Activated naive CD4-positive, alpha-beta T cell treated with anti-CD3 and anti-CD28 coated beads for 36 hours (primary cell): ENCODE results near the gene PABPN1. TPM values are rescaled to one million over a fixed set of nuclear protein-coding genes. Genes with fewer than 3 reads are reported as not detected.

Experiments
- CTCF ChIA-PET: fragments of 350-600 bp; sonication (Branson Sonifier 250); formaldehyde crosslinking; loops from one replicate; lab custom pipeline; 2021; ENCODE audit warnings: antibody characterized with exemption; lab: Charles Lee
- DNase-seq: peaks from one replicate; pipeline ENCODE4 v3.0.0-alpha.2; 2020
- H3K27ac Mint-ChIP-seq: one replicate; pipeline ENCODE4 v1.8.0; 2021; ENCODE audit warnings: mild to moderate bottlenecking, mixed read lengths
- H3K27me3 Mint-ChIP-seq: one replicate; pipeline ENCODE4 v1.8.0; 2021; ENCODE audit warnings: low read depth, mixed read lengths
- H3K36me3 Mint-ChIP-seq: one replicate; pipeline ENCODE4 v1.8.0; 2021; ENCODE audit warnings: low read depth, mixed read lengths
- H3K4me1 Mint-ChIP-seq: one replicate; pipeline ENCODE4 v1.8.0; 2021; ENCODE audit warnings: low read depth, mixed read lengths
- H3K4me3 Mint-ChIP-seq: one replicate; pipeline ENCODE4 v1.8.0; 2021; ENCODE audit warnings: mild to moderate bottlenecking, moderate library complexity, mixed read lengths
- H3K9me3 Mint-ChIP-seq: one replicate; pipeline ENCODE4 v1.8.0; 2021; ENCODE audit warnings: mixed read lengths
- intact Hi-C: fragments of 100-400 bp; cut with micrococcal nuclease; formaldehyde crosslinking; loops from one replicate; pipeline ENCODE4 v1.15.1; 2023
- total RNA-seq, 2 experiments: library from RNA; stranded (reverse); gene quantifications; one replicate each; pipeline ENCODE4 v1.2.3, GENCODE V29; 2021

The PABPN1 gene
- total RNA-seq, 2 experiments from 2014 or later, result 194 to 204 TPM

GRCh38 chr14:23365036-23365731 lies 43.9 kb downstream of the PABPN1 start, which contains the start of gene EFS:
EFS (minus strand) TSS chr14:23365172; CDS start chr14:23365025, 147 bp downstream.
- Mint-ChIP-seq H3K4me1 (peaks cover 6% of the 10 kb centered on the region), H3K27ac (no peak within 1 kb of the TSS), H3K36me3 (no peaks in the 10 kb centered on the region), H3K4me3 (no peak within 1 kb of the TSS), H3K27me3 (peaks cover 26% of the 10 kb centered on the region), H3K9me3 (no peaks in the 10 kb centered on the region)
- CTCF ChIA-PET, result interaction anchor here (0.6 to 1.1 kb wide), 3 partner anchors 17 to 94 kb away, joined by 3 read pairs; no protein-coding TSS in a partner anchor
- DNase-seq, result no peak
- intact Hi-C loops, result no loop called here

GRCh38 chr14:23365732-23366425 lies 44.6 kb downstream of the PABPN1 start:
- intact Hi-C loops, result no loop called here
- no peaks in the 10 kb centered on the region for H3K9me3 Mint-ChIP-seq
- H3K27ac Mint-ChIP-seq, result no peak overlapping the region

GRCh38 chr14:23366426-23366921 lies 45.2 kb downstream of the PABPN1 start:
- Mint-ChIP-seq H3K36me3 (no peaks in the 10 kb centered on the region), H3K27me3 (peaks cover 26% of the 10 kb centered on the region), H3K4me3 (no peak overlapping the region), H3K9me3 (no peaks in the 10 kb centered on the region), H3K4me1 (peaks cover 6% of the 10 kb centered on the region), H3K27ac (no peak overlapping the region)
- CTCF ChIA-PET, result interaction anchor here (1.1 kb wide), 1 partner anchor 19 kb away, joined by 3 read pairs; no protein-coding TSS in a partner anchor
- DNase-seq, result no peak
- intact Hi-C loops, result no loop called here

More at GRCh38 chr14:23365732-23366425, 44.6 kb downstream of the PABPN1 start:
- CTCF ChIA-PET, result interaction anchor here (0.6 to 1.1 kb wide), 3 partner anchors 18 to 94 kb away, joined by 3 read pairs; no protein-coding TSS in a partner anchor
- H3K4me1 Mint-ChIP-seq, result peaks cover 6% of the 10 kb centered on the region
- no peaks in the 10 kb centered on the region for H3K36me3 Mint-ChIP-seq
- H3K4me3 Mint-ChIP-seq, result no peak overlapping the region
- peaks cover 26% of the 10 kb centered on the region for H3K27me3 Mint-ChIP-seq
- no peak for DNase-seq

- Mint-ChIP-seq H3K4me3 (no peak overlapping the region), H3K36me3 (no peaks in the 10 kb centered on the region)
- CTCF ChIA-PET, result interaction anchor here (0.6 to 2.5 kb wide), 3 partner anchors 10 to 79 kb away, joined by 3 to 13 read pairs (median 3); no protein-coding TSS in a partner anchor
These were observed 49.0 kb downstream of the PABPN1 start for GRCh38 chr14:23370221-23370620.

GRCh38 chr14:23371865-23372264 lies 50.6 kb downstream of the PABPN1 start:
- Mint-ChIP-seq H3K9me3 (no peaks in the 10 kb centered on the region), H3K27ac (no peak overlapping the region), H3K4me3 (no peak overlapping the region), H3K27me3 (peaks cover 10% of the 10 kb centered on the region), H3K4me1 (peaks cover under 1% of the 10 kb centered on the region), H3K36me3 (no peaks in the 10 kb centered on the region)
- intact Hi-C loops, result no loop called here
- CTCF ChIA-PET, result no interaction called here
- DNase-seq, result no peak

More at GRCh38 chr14:23370221-23370620, 49.0 kb downstream of the PABPN1 start:
- Mint-ChIP-seq H3K4me1 (peaks cover 3% of the 10 kb centered on the region), H3K27ac (no peak overlapping the region), H3K9me3 (no peaks in the 10 kb centered on the region), H3K27me3 (peaks cover 15% of the 10 kb centered on the region)
- DNase-seq, result no peak
- intact Hi-C loops, result no loop called here

- CTCF ChIA-PET, result no interaction called here
- DNase-seq, result no peak
- Mint-ChIP-seq H3K27me3 (peaks cover 3% of the 10 kb centered on the region), H3K36me3 (no peaks in the 10 kb centered on the region), H3K4me3 (no peak within 1 kb of the TSS), H3K4me1 (no peaks in the 10 kb centered on the region), H3K27ac (no peak within 1 kb of the TSS), H3K9me3 (no peaks in the 10 kb centered on the region)
- intact Hi-C loops, result no loop called here
These were observed 51.3 kb downstream of the PABPN1 start, which contains the start of gene IL25 for GRCh38 chr14:23372509-23372908. IL25 (plus strand) TSS chr14:23372809.

GRCh38 chr14:23373041-23373440 lies 51.8 kb downstream of the PABPN1 start:
- no peak overlapping the region for H3K4me3 Mint-ChIP-seq
- no peaks in the 10 kb centered on the region for H3K36me3 Mint-ChIP-seq
- H3K27me3 Mint-ChIP-seq, result no peaks in the 10 kb centered on the region
- intact Hi-C loops, result no loop called here
- no peak overlapping the region for H3K27ac Mint-ChIP-seq
- H3K4me1 Mint-ChIP-seq, result no peaks in the 10 kb centered on the region
- H3K9me3 Mint-ChIP-seq, result no peaks in the 10 kb centered on the region
- DNase-seq, result no peak
- CTCF ChIA-PET, result interaction anchor here (0.6 to 0.7 kb wide), 2 partner anchors 154 to 253 kb away, joined by 3 read pairs; no protein-coding TSS in a partner anchor

Other genes with a start within 250 kb of the PABPN1 start
- 100 to 1,000 TPM; 152 to 156 TPM for gene ACIN1, start 226.3 kb upstream of the PABPN1 start, total RNA-seq
- 10 to 100 TPM; 39.8 to 44.2 TPM for gene C14orf119, start 226.0 kb upstream of the PABPN1 start, total RNA-seq
- gene CIROP, start 216.5 kb upstream of the PABPN1 start, total RNA-seq, result not detected
- gene CEBPE, start 202.2 kb upstream of the PABPN1 start, total RNA-seq, result under 1 TPM; 0.37 to 0.43 TPM
- gene SLC7A8, start 137.8 kb upstream of the PABPN1 start, total RNA-seq, result 1 to 10 TPM in 1 of 2 experiments, under 1 TPM in 1; 0.79 to 1.1 TPM
- gene RNF212B, start 83.5 kb upstream of the PABPN1 start, total RNA-seq, result not detected
- 1 to 10 TPM; 6.3 to 7.8 TPM for gene HOMEZ, start 35.3 kb upstream of the PABPN1 start, total RNA-seq
- gene PPP1R3E, start 18.6 kb upstream of the PABPN1 start, total RNA-seq, result 10 to 100 TPM; 14.7 to 15.8 TPM
- gene BCL2L2, start 14.6 kb upstream of the PABPN1 start, total RNA-seq, result 1 to 10 TPM in 1 of 2 experiments, under 1 TPM in 1; 0.60 to 1.5 TPM
- gene SLC22A17, start 31.4 kb downstream of the PABPN1 start, total RNA-seq, result 1 to 10 TPM; 3.5 to 4.8 TPM
- gene EFS, start 43.7 kb downstream of the PABPN1 start, total RNA-seq, result not detected
- gene IL25, start 51.4 kb downstream of the PABPN1 start, total RNA-seq, result not detected
- gene CMTM5, start 55.6 kb downstream of the PABPN1 start, total RNA-seq, result not detected
- gene MYH6, start 86.8 kb downstream of the PABPN1 start, total RNA-seq, result not detected
- gene MYH7, start 114.2 kb downstream of the PABPN1 start, total RNA-seq, result not detected
- gene NGDN, start 148.2 kb downstream of the PABPN1 start, total RNA-seq, result 10 to 100 TPM; 38.9 to 40.8 TPM
- under 1 TPM; 0.36 to 0.57 TPM for gene ZFHX2, start 230.3 kb downstream of the PABPN1 start, total RNA-seq
- 1 to 10 TPM; 6.2 to 6.6 TPM for gene THTPA, start 234.8 kb downstream of the PABPN1 start, total RNA-seq
- gene AP1G2, start 246.3 kb downstream of the PABPN1 start, total RNA-seq, result 100 to 1,000 TPM; 205 to 216 TPM